HCT116 (cell line): ENCODE results near the gene LIN7A. TPM values are rescaled to one million over a fixed set of nuclear protein-coding genes. Genes with fewer than 3 reads are reported as not detected.

Source experiments
- ATAC-seq: fragments of 200-7000 bp; cut with Tn5 transposase; 2 replicates; pipeline ENCODE4 v1.9.1; 2020; ENCODE audit warnings: mild to moderate bottlenecking, moderate library complexity
- BruUV-seq: library from RNA; stranded (reverse); fragments of 400-500 nt; replicated peaks from 2 replicates; lab custom pipeline; 2021; lab: Mats Ljungman, UMichigan
- CTCF ChIA-PET: fragments of 300-600 bp; sonication (Branson Sonifier 250); formaldehyde crosslinking; loops from one replicate; lab custom pipeline; 2021; ENCODE audit warnings: antibody characterized with exemption; lab: Charles Lee
- POLR2A ChIA-PET: fragments of 300-600, 350-600 bp; sonication (Branson Sonifier 250); formaldehyde crosslinking; loops from one replicate; lab custom pipeline; 2021; ENCODE audit warnings: antibody characterized with exemption; lab: Charles Lee
- RAD21 ChIA-PET, 2 experiments: fragments of 300-600 bp; sonication (Branson Sonifier 250); formaldehyde crosslinking; loops; one replicate each; lab custom pipeline; 2023; ENCODE audit warnings: low total read pairs in 2 of 2; ENCODE audit not compliant: uncharacterized antibody in 2 of 2, unreplicated experiment in 2 of 2, low non-redundant PET in 1 of 2; lab: Charles Lee
- DNase-seq: peaks from one replicate; pipeline ENCODE4 v3.0.0-alpha.2; 2010; ENCODE audit warnings: low read depth, low spot score
- H2AFZ ChIP-seq: fragments of 200-600 bp; shearing (Covaris generic), sonication (generic); 2 replicates; pipeline ENCODE4 v1.6.1; 2017; ENCODE audit warnings: low read depth, mixed run types, mixed read lengths, antibody characterized with exemption, low read length; ENCODE audit not compliant: poor library complexity, severe bottlenecking
- H3K27ac ChIP-seq: 2 replicates; pipeline ENCODE4 v1.5.1; 2012; ENCODE audit warnings: low read depth, low read length
- H3K27me3 ChIP-seq: fragments of 200-600 bp; sonication (generic); 2 replicates; pipeline ENCODE4 v1.6.1; 2016; ENCODE audit warnings: mixed run types, low read length, mixed read lengths; ENCODE audit not compliant: insufficient read depth
- H3K36me3 ChIP-seq, 2 experiments: fragments of 200-500 bp in 1 of 2; fragments of 200-600 bp in 1 of 2; sonication (Bioruptor generic) in 1 of 2; sonication (generic) in 1 of 2; 2 replicates each; pipeline versions ENCODE4 v1.5.1 to v1.6.1; 2014 to 2016; ENCODE audit warnings: low read length in 2 of 2, inconsistent platforms in 1 of 2, mixed read lengths in 1 of 2, mixed run types in 1 of 2; ENCODE audit not compliant: insufficient read depth in 2 of 2, control insufficient read depth in 1 of 2
- H3K4me1 ChIP-seq, 2 experiments: fragments of 200-600 bp in 1 of 2; sonication (generic) in 1 of 2; 2 replicates each; pipeline versions ENCODE4 v1.5.1 to v1.6.1; 2012 to 2017; ENCODE audit warnings: low read length in 2 of 2, inconsistent platforms in 1 of 2, mild to moderate bottlenecking in 1 of 2, mixed read lengths in 1 of 2, mixed run types in 1 of 2, moderate library complexity in 1 of 2; ENCODE audit not compliant: insufficient read depth in 2 of 2, control insufficient read depth in 1 of 2
- H3K4me2 ChIP-seq: fragments of 200-600 bp; sonication (generic); 2 replicates; pipeline ENCODE4 v1.6.1; 2017; ENCODE audit warnings: mixed run types, low read length, mixed read lengths
- H3K4me3 ChIP-seq, 2 experiments: fragments of 200-600 bp in 1 of 2; sonication (generic) in 1 of 2; replicated peaks in 1 of 2; 2 replicates each; pipeline ENCODE4 v1.5.1; 2011 to 2016; ENCODE audit warnings: low read length in 2 of 2, control low read depth in 1 of 2, low read depth in 1 of 2, mild to moderate bottlenecking in 1 of 2, mixed read lengths in 1 of 2, mixed run types in 1 of 2
- H3K79me2 ChIP-seq: fragments of 200-600 bp; sonication (generic); 2 replicates; pipeline ENCODE4 v1.6.1; 2017; ENCODE audit warnings: mild to moderate bottlenecking, mixed run types, low read length, moderate library complexity, mixed read lengths; ENCODE audit not compliant: insufficient read depth
- H3K9ac ChIP-seq: fragments of 200-600 bp; sonication (generic); 2 replicates; pipeline ENCODE4 v1.6.1; 2016; ENCODE audit warnings: low read length, mixed read lengths
- H3K9me2 ChIP-seq: fragments of 200-600 bp; sonication (generic), shearing (Covaris generic); 2 replicates; pipeline ENCODE4 v1.6.1; 2017; ENCODE audit warnings: mixed run types, mild to moderate bottlenecking, moderate library complexity; ENCODE audit not compliant: insufficient read depth
- H3K9me3 ChIP-seq, 2 experiments: fragments of 200-500 bp in 1 of 2; fragments of 200-600 bp in 1 of 2; sonication (Bioruptor generic) in 1 of 2; sonication (generic) in 1 of 2; 2 replicates each; pipeline ENCODE4 v1.6.1; 2014 to 2017; ENCODE audit warnings: low read length in 2 of 2, mixed read lengths in 2 of 2, inconsistent platforms in 1 of 2, low read depth in 1 of 2, mild to moderate bottlenecking in 1 of 2, mixed run types in 1 of 2, moderate library complexity in 1 of 2; ENCODE audit not compliant: control insufficient read depth in 1 of 2, insufficient read depth in 1 of 2
- H4K20me1 ChIP-seq: fragments of 200-600 bp; sonication (generic), shearing (Covaris generic); 2 replicates; pipeline ENCODE4 v1.6.1; 2017; ENCODE audit warnings: mixed run types, mild to moderate bottlenecking, moderate library complexity; ENCODE audit not compliant: insufficient read depth
- CBX3 ChIP-seq: IDR thresholded peaks from 2 replicates; pipeline ENCODE4 v1.6.1; 2012; ENCODE audit warnings: low read depth
- CEBPB ChIP-seq: IDR thresholded peaks from 2 replicates; pipeline ENCODE4 v1.6.1; 2012; ENCODE audit warnings: low read depth
- EGR1 ChIP-seq: IDR thresholded peaks from 2 replicates; pipeline ENCODE4 v1.6.1; 2012; ENCODE audit warnings: low read depth
- EZH2 ChIP-seq: fragments of 200-600 bp; sonication (generic); IDR thresholded peaks from 2 replicates; pipeline ENCODE4 v1.6.1; 2017; ENCODE audit warnings: antibody characterized with exemption, mixed run types
- EZH2phosphoT487 ChIP-seq: fragments of 200-600 bp; IDR thresholded peaks from 2 replicates; pipeline ENCODE4 v1.6.1; 2018; ENCODE audit warnings: antibody characterized with exemption, borderline replicate concordance
- FOSL1 ChIP-seq: IDR thresholded peaks from 2 replicates; pipeline ENCODE4 v1.6.1; 2012; ENCODE audit warnings: low read depth
- POLR2AphosphoS5 ChIP-seq: IDR thresholded peaks from 2 replicates; pipeline ENCODE4 v1.6.1; 2011; ENCODE audit warnings: mild to moderate bottlenecking, low read depth, low read length, moderate library complexity
- RAD21 ChIP-seq: IDR thresholded peaks from 2 replicates; pipeline ENCODE4 v1.6.1; 2012; ENCODE audit warnings: low read depth, mild to moderate bottlenecking
- SIN3A ChIP-seq: IDR thresholded peaks from 2 replicates; pipeline ENCODE4 v1.6.1; 2012; ENCODE audit warnings: low read depth
- SP1 ChIP-seq: IDR thresholded peaks from 2 replicates; pipeline ENCODE4 v1.6.1; 2012; ENCODE audit warnings: low read depth
- YY1 ChIP-seq: IDR thresholded peaks from 2 replicates; pipeline ENCODE4 v1.6.1; 2011; ENCODE audit warnings: low read length, low read depth, moderate library complexity, mild to moderate bottlenecking; ENCODE audit not compliant: insufficient replicate concordance; ENCODE audit errors: extremely low read depth
- ZFX ChIP-seq: fragments of 450-650 bp; IDR thresholded peaks from 2 replicates; pipeline ENCODE4 v1.6.1; 2017
- intact Hi-C: fragments of 100-400 bp; cut with micrococcal nuclease; formaldehyde crosslinking; loops from 2 replicates; pipeline ENCODE4 v1.10.0; 2022
- total RNA-seq: library from RNA; stranded (reverse); gene quantifications from one replicate; pipeline ENCODE4 v1.2.1, GENCODE V29; 2021; ENCODE audit not compliant: unreplicated experiment
- TF ChIP-seq, protein P1 (sequence below), 3 experiments: fragments of 200-600 bp in 1 of 3; sonication (generic) in 1 of 3; IDR thresholded peaks in 2 of 3; conservative IDR thresholded peaks in 1 of 3; 2 replicates each; pipeline ENCODE4 v1.5.1; 2012 to 2017; ENCODE audit warnings: low read depth in 2 of 3, low read length in 2 of 3, antibody characterized with exemption in 1 of 3, borderline replicate concordance in 1 of 3, control low read depth in 1 of 3, mild to moderate bottlenecking in 1 of 3, mixed read lengths in 1 of 3, mixed run types in 1 of 3, moderate library complexity in 1 of 3; ENCODE audit not compliant: insufficient read depth in 1 of 3
- TF ChIP-seq, protein P2 (sequence below): IDR thresholded peaks from 2 replicates; pipeline ENCODE4 v1.6.1; 2012
- TF ChIP-seq, protein P3 (sequence below): IDR thresholded peaks from 2 replicates; pipeline ENCODE4 v1.6.1; 2012

LIN7A gene
- total RNA-seq, 1 experiment from 2014 or later, result 1.5 TPM

DNA sequence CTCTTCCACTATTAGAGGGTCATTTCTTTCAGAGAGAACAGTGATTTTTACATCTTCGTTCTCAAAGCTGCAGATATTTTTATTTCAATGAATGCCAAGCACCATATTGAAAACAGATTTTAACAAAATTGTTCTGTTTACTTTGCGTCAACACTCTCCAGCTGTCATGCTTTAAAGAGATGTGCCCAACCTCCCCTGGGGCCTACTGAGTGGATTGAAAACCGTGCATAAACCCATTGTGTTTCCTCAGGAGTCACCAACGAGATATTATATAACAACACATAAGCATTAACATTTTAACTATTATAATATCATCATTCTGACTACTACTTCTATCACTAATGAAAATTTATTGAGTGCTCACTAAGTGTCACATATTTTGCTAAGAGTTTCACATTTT lies 139.5 kb downstream of the LIN7A start:
- Histone ChIP-seq H4K20me1 (no peaks in the 10 kb centered on the region), H3K4me1 (no peaks in the 10 kb centered on the region), H3K36me3 (no peaks in the 10 kb centered on the region), H3K4me3 (no peak overlapping the region), H3K9ac (no peak overlapping the region), H2AFZ (no peak overlapping the region), H3K9me3 (no peaks in the 10 kb centered on the region), H3K27me3 (no peaks in the 10 kb centered on the region), H3K27ac (no peak overlapping the region), H3K9me2 (no peaks in the 10 kb centered on the region), H3K79me2 (no peaks in the 10 kb centered on the region), H3K4me2 (no peak overlapping the region)
- ChIA-PET RAD21 (no interaction called here), POLR2A (no interaction called here), CTCF (no interaction called here)
- BruUV-seq, result no TSS peak
- no peak for TF ChIP-seq EGR1
- TF ChIP-seq, protein P1, sequence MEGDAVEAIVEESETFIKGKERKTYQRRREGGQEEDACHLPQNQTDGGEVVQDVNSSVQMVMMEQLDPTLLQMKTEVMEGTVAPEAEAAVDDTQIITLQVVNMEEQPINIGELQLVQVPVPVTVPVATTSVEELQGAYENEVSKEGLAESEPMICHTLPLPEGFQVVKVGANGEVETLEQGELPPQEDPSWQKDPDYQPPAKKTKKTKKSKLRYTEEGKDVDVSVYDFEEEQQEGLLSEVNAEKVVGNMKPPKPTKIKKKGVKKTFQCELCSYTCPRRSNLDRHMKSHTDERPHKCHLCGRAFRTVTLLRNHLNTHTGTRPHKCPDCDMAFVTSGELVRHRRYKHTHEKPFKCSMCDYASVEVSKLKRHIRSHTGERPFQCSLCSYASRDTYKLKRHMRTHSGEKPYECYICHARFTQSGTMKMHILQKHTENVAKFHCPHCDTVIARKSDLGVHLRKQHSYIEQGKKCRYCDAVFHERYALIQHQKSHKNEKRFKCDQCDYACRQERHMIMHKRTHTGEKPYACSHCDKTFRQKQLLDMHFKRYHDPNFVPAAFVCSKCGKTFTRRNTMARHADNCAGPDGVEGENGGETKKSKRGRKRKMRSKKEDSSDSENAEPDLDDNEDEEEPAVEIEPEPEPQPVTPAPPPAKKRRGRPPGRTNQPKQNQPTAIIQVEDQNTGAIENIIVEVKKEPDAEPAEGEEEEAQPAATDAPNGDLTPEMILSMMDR (IDR thresholded peaks at IDR 0.05 in 2 of 3, conservative IDR thresholded peaks at IDR 0.05 in 1 of 3; ENCODE audit: borderline replicate concordance in 1 of 3, insufficient read depth in 1 of 3, low read depth in 2 of 3, low read length in 2 of 3), result no peak
- TF ChIP-seq, protein P2, sequence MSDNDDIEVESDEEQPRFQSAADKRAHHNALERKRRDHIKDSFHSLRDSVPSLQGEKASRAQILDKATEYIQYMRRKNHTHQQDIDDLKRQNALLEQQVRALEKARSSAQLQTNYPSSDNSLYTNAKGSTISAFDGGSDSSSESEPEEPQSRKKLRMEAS, result no peak
- TF ChIP-seq SIN3A, result no peak
- TF ChIP-seq, protein P3, sequence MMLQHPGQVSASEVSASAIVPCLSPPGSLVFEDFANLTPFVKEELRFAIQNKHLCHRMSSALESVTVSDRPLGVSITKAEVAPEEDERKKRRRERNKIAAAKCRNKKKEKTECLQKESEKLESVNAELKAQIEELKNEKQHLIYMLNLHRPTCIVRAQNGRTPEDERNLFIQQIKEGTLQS, result no peak
- no peak for TF ChIP-seq RAD21
- no peak for TF ChIP-seq CBX3
- no peak for TF ChIP-seq SP1
- TF ChIP-seq EZH2phosphoT487, result no peak
- ATAC-seq (no peak), DNase-seq (no peak)
- intact Hi-C loops, result no loop called here

DNA sequence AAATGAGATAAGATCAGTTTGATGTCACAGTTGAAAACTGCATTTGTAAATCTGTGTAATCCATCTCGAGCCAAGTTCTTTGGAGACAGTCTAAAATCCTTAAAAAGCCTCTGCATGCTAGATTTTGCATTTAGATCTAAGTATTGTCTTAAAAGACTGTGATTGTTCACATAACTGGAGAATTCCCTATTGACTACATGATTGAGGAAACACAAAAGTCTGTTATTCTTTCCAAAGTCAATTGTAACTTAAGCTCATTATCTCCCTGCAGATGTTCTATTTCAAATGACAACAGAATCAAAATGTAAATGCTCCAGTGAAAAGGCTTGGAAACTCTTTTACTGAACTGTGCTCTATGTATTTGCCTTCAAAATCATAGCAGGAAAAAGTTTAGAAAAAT lies 143.2 kb downstream of the LIN7A start:
- H2AFZ ChIP-seq, result no peak overlapping the region

More for the DNA sequence above, 143.2 kb downstream of the LIN7A start:
- ATAC-seq (no peak), DNase-seq (no peak)
- H3K36me3 ChIP-seq, result no peaks in the 10 kb centered on the region
- H3K9me3 ChIP-seq, result no peaks in the 10 kb centered on the region
- TF ChIP-seq ZFX (no peak), POLR2AphosphoS5 (no peak), CBX3 (no peak), EZH2 (no peak), YY1 (no peak), CEBPB (no peak), FOSL1 (no peak)
- TF ChIP-seq, protein P2, result no peak
- TF ChIP-seq, protein P1 (IDR thresholded peaks at IDR 0.05 in 2 of 3, conservative IDR thresholded peaks at IDR 0.05 in 1 of 3; ENCODE audit: borderline replicate concordance in 1 of 3, insufficient read depth in 1 of 3, low read depth in 2 of 3, low read length in 2 of 3), result no peak
- TF ChIP-seq, protein P3, result no peak
- RAD21 ChIA-PET, result no interaction called here
- no peaks in the 10 kb centered on the region for H4K20me1 ChIP-seq
- intact Hi-C loops, result no loop called here
- no TSS peak for BruUV-seq
- H3K79me2 ChIP-seq, result no peaks in the 10 kb centered on the region
- POLR2A ChIA-PET, result no interaction called here
- no peak overlapping the region for H3K9ac ChIP-seq
- H3K4me3 ChIP-seq, result no peak overlapping the region
- no peaks in the 10 kb centered on the region for H3K27me3 ChIP-seq
- H3K4me2 ChIP-seq, result no peak overlapping the region
- no peak overlapping the region for H3K27ac ChIP-seq
- CTCF ChIA-PET, result no interaction called here
- H3K9me2 ChIP-seq, result no peaks in the 10 kb centered on the region
- no peaks in the 10 kb centered on the region for H3K4me1 ChIP-seq
